GM15510 (cell line): ENCODE data around the gene MYH7.

ENCODE experiments used
- POLR2A ChIP-seq: IDR thresholded peaks from 3 replicates; pipeline ENCODE4 v1.6.1; 2011; ENCODE audit warnings: borderline replicate concordance; ENCODE audit not compliant: insufficient read length; ENCODE audit errors: extremely low read depth

The MYH7 gene

DNA sequence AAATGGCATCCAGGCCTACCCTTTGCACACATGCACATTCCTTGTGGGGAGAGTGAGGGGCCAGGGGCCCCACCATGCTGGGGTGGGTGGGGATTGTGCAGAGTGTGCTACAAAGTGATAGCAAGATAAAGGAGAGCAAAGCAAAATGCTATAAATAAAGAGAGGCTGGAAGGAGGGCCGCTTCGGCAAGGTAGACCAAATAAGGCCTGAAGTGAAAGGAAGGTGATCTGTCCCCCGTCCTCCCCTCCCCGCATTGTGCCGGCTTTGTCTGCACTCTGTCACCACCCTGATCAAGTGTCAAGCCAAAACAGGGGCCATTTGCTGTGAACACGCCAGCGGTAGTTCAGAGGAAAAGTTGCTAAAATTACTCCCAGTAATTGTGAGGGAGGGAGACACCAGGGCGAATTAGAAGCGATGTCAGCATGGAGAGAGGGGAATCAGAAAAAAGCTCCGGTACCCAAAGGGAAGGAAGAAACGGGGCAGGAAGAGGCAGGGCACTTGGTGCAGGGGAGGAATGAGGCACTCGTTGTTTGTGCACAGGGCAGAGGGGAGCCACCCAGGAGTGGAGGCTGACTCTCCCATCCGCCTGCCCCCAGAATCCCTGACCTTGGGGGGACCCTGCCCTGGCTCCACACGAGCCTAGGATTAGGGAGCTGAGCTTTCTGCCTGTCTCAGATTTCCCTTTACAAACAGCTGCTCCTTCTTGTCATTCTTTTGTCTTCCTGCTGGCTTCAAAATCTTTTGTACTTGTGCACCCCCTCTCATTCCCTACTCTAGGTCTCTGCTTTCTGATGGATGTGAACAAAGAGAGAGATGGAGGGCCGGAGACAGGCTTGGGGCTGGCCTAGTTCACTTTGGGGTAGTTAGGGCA, 2.9 kb upstream of the MYH7 start:
- TF ChIP-seq POLR2A: no peak

DNA sequence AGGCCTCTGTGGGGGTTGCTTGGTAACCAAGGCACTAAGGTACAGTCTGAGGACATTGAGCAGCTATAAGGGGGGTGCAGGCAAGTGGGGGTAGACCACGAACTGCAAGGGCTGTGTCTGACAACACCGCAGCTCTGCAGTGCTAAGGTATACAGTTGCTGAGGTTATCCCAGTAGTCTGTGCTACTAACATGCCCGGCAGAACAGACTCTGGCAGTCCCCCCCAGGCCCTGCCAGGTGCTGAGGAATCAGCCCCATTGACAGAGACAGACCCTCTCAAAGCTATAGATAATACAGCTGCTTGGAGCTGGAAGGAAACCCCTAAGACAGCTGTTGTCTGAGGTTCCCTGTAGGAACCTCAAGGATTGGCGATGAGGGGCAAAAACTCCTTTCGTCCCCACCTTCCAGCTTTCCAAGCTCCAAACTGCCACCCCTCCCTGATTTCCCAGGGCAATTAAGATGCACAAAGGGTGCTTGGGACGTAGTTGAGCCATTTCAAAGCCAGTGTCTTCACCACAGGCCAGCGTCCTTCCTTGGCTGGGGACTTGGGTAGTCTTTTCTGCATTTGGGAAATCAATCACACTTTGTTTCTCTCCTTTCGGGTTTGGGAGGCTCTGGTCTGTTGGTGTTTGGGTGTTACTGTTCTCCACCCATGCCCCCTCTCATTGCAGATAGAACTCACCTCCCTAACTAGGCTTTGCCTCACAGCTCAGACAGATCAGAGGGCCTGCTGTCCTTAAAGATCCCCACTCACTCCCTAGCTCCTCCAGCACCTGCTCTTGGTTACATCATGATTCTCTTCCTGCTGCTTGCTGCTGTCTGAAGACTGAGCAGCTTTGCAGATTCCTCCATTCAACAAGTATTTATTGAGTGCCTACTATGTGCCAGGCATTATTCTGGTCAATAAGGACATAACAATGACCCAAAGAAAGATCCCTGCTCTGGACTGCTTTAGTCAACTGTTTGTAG, 2.0 kb upstream of the MYH7 start:
- TF ChIP-seq POLR2A: no peak

DNA sequence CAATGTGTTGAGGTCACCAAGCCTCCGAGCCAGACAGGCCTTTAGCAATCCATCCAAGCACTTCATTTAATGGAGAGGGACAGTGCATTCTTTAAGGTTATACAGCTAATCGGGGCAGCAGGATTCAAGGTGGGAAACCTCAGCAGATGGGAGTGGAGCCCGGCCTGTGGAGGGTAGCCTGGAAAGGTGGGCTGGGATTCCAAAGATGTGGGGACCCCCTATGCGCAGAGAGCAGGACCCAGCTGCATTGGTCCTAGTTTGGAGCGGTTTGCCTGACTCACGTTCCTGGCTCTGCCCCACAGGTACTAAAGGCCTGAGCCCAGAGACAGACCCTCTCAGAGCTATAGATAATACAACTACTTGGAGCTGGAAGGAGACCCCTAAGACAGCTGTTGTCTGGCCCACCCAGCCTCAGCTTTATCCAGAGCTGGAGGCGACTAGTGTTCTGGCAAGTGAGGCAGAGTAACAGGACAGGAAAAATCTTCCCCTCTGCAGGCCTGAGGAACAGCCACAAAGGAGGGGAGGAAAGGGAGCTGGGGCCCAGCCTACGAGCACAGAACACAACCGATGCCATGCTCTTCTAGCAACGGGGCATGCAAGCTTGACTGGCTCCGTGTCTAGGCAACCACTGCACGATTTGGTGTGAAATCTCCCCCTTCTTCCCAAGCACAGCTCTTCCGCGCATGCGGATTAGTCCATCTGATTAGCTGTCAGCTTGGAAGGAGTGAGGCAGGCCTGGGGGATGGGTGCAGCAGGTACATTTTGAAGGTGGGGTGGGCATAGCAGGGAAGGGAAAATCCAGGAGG, 1.1 kb upstream of the MYH7 start:
- TF ChIP-seq POLR2A: no peak

DNA sequence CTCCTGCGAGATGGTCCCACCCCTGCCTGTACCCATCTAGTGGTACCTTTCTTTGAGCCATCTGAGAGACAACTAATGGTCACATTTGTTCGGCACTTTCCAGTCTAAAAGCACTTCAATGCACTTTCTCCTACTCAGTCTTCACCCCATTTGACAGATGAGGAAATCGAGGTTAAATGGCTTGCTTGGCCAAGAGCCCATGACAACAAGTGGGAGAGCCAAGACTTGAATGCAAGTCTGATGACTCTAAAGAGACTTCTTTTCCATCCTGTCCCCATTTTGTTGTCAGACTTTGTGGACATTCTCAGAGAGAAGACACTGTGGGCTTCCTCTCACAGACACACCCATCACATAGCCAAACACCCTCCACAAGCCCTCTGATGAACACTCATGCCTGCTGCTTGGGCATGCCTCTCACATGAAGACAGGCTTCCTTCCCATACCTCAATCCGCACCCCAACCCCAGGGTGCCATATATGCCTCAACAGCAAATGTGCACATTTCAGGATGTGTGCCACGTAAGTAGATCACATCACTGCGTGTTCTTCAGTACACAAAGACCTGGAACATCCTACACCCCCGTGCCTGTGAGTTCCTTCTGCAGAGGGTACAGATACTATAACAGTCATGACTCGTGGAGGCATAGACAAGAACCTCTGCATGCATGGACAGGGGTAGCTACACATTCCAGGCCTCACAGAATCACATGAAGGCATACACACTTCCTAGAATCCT, 805 bp downstream of the MYH7 start:
- no peak for TF ChIP-seq POLR2A

DNA sequence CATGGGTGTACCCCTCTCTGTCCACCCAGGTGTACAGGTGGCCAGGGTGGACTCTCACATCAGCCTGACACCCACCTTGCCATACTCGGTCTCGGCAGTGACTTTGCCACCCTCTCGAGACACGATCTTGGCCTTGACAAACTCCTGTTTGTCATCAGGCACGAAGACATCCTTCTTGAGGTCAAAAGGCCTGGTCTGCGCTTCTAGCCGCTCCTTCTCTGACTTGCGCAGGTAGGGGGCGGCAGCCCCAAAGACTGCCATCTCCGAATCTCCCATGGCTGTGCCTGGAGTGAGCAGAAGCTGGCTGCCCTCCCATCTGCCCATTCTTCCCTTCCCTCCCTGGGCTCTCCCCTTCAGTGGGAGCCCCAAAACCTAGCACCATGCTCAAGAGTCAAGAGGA, 2.0 kb downstream of the MYH7 start:
- no peak for TF ChIP-seq POLR2A

DNA sequence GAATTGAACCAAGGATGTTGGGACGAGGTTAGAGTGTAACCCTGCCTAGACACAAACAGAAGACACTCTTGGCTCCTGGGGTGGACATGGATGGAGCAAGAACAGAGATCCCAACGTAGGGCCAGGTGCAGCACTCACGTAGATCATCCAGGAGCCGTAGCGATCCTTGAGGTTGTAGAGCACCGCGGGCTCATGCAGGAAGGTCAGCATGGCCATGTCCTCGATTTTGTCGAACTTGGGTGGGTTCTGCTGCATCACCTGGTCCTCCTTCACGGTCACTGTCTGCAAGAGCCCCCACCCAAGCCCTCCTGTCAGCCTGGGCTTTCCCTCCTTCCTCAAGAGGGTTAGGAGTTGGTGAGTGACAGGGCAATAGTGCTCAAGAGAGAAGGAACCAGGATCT, 2.5 kb downstream of the MYH7 start:
- TF ChIP-seq POLR2A: no peak

DNA sequence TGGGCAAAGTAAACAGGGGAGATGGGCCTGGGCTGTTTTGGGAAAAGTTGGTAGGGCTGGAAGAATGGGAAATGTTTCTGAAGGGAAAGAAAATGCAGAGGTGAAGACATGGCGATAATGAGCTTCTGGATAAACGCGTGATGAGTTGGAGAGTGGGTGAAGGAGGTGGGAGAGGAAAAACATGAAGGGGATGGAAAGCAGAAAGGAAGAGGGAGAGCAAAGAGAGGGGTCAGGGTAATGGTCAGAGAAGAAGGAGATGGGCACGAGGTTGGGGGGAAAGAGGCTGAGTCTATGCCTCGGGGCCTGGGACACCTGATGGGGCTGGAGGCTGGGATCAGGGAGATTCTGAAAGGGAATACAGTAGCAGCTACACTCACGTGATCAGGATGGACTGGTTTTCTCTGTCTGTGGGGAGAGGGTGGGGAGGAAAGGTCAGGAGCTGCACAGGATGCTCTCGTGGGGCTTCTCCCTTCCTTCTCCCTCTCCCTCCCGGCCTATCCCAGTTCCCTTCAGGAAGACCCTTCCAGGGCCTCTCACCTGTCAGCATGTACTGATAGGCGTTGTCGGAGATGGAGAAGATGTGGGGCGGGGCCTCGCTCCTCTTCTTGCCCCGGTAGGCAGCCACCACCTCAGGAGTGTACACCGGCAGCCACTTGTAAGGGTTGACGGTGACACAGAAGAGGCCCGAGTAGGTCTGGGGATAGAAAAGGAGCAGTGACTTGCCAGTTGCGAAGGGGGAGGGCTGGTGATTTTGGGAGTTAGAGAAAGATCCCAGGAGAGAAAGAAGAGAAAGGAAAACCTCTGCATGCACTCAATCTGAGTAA, 3.1 kb downstream of the MYH7 start:
- TF ChIP-seq POLR2A: no peak

DNA sequence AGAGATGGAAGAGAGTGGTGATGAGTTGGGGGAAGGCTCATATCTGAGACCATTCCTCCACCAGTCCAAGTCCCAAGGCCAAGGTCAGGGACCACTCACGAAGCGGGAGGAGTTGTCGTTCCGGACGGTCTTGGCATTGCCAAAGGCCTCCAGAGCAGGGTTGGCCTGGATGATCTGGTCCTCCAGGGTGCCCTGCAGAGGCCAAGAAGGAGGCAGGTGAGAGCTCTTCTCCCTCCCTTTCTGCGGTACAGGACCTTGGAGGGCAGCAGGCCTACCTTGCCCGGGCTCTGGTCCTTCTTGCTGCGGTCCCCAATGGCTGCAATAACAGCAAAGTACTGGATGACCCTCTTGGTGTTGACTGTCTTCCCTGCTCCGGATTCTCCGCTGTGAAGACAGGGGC, 4.0 kb downstream of the MYH7 start:
- TF ChIP-seq POLR2A: no peak

DNA sequence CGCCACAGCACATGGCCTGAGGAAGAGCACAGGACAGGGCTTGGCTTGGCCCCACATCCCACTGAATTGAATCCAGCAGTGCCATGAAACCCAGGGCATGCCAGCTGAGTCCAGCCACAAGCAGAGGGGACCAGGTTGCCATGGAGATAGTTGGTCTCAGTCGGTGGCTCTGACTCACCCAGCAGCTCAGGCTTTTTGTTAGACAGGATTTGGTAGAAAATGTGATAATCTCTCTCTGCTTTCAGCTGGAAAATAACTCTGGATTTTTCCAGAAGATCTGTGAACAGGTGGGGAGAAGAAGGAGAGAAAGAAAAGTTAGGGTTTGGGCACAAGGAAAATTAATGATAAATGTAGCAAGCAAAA, 4.8 kb downstream of the MYH7 start:
- TF ChIP-seq POLR2A: no peak

DNA sequence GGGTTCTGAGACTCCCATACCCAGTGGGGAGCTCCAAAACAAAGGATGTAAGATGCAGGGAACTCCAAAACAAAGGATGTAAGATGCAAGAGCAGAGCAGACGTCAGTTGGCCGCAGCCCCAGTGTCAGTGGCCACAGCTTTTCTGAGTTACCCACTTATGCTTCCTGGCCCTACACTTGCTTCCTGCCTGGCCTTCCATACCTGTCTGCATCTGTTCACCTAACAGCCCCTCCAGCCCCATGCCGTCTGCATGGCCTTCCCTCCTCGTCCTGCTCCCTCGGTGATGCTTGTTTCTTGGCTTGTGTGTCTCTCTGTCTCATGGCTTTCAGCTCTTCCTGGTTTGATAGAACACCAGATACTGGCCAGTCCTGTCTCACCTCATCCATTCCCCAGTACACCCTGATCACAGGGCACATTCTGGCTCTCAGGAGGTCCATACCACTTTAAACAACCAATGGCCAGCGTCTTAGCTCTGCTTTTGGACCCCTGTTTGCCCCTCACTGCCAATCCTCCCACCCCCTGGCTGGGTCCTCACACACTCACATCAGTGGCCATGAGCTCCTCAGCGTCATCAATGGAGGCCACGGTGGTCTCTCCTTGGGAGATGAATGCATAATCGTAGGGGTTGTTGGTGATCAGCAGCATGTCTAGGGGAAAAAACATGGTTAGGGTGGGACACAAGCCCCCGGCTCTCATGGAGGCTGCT, 5.3 kb downstream of the MYH7 start:
- TF ChIP-seq POLR2A: no peak

DNA sequence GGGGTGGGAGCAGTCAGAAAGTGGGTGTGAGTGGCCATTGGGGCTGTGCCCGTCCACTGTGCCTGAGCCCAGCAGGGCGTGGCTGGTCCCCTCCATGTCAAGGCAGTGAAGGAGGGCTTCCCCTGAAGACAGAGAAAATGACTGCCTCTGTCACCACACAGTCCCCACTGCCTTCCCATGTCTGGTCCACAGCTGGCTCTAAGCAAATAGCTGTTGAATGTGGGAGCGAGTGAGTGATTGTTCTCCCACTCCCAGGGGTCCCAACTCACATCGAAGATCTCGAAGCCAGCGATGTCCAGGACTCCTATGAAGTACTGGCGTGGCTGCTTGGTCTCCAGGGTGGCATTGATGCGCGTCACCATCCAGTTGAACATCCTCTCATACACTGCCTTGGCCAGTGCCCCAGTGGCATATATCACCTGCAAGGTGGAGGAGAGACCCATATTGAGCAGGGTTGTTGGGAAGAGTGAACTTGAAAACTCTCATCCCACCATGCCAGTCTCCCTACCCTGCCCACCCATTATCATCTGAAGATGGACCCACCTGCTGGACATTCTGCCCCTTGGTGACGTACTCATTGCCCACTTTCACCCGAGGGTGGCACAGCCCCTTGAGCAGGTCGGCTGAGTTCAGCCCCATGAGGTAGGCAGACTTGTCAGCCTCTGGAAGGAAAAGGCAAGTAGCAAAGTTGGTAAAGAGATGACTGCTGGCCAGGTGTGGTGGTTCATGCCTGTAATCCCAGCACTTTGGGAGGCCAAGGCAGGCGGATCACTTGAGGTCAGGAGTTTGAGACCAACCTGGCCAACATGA, 6.6 kb downstream of the MYH7 start:
- TF ChIP-seq POLR2A: no peak

DNA sequence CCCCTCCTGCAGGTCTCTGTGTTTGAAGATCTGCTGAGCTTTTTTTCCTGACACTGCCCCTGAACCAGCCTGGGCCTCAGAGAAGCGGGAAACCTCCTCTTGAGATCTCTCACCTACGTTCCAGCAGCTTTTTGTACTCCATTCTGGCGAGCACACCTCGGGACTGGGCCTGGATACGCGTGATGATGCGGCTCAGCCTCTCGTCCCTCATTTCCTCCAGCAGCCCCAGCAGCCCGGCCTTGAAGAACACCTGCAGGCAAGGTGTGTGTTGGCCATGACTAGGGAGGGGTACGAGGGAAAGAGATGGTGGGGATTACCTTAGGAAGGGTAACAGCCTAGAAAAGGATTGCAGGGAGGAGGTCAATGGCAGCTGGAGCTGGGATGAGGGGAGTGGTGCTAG, 10.3 kb downstream of the MYH7 start:
- no peak for TF ChIP-seq POLR2A
